Natural killer cell treated with Interleukin-12 subunit alpha and Interleukin-12 subunit beta and Interleukin-15 and Interleukin-18, amount 100 ng/mL, for 72 hours (primary cell): ENCODE results near the gene NPEPL1. TPM values are rescaled to one million over a fixed set of nuclear protein-coding genes. Genes with fewer than 3 reads are reported as not detected.

Source experiments
- ATAC-seq, 2 donors: fragments of 150-1000 bp; cut with Tn5 transposase in 1 of 2; sonication (Bioruptor Pico), chemical (Tn5 transposase) in 1 of 2; 2 replicates each; pipeline ENCODE4 v1.10.0; 2021
- DNase-seq: peaks from one replicate; pipeline ENCODE4 v3.0.0; 2022; ENCODE audit warnings: low spot score
- H3K27ac Mint-ChIP-seq, 2 donors: 1 replicate in 1 of 2; 2 replicates in 1 of 2; pipeline ENCODE4 v1.8.0; 2022; ENCODE audit warnings: mixed read lengths in 2 of 2, mild to moderate bottlenecking in 1 of 2, moderate library complexity in 1 of 2
- H3K27me3 Mint-ChIP-seq, 2 donors: 1 replicate in 1 of 2; 2 replicates in 1 of 2; pipeline ENCODE4 v1.8.0; 2022; ENCODE audit warnings: mixed read lengths in 2 of 2
- H3K36me3 Mint-ChIP-seq: one replicate; pipeline ENCODE4 v1.8.0; 2022; ENCODE audit warnings: mixed read lengths
- H3K4me1 Mint-ChIP-seq, 2 donors: 1 replicate in 1 of 2; 2 replicates in 1 of 2; pipeline ENCODE4 v1.8.0; 2022; ENCODE audit warnings: low read depth in 2 of 2, mixed read lengths in 2 of 2, mild to moderate bottlenecking in 1 of 2
- H3K4me3 Mint-ChIP-seq: one replicate; pipeline ENCODE4 v1.8.0; 2022; ENCODE audit warnings: mixed read lengths
- H3K9me3 Mint-ChIP-seq: 2 replicates; pipeline ENCODE4 v1.8.0; 2022; ENCODE audit warnings: mixed read lengths
- total RNA-seq, 2 donors: library from RNA; stranded (reverse); gene quantifications; one replicate each; pipeline ENCODE4 v1.2.3, GENCODE V29; 2022

Gene NPEPL1
- total RNA-seq, 2 donors from 2014 or later, result 23.6 to 30.4 TPM

- peak; percentile 65 to 75 for ATAC-seq
- peaks cover 21 to 35% of the 10 kb centered on the region in 2 donors for H3K4me1 Mint-ChIP-seq
- peak overlapping the region; percentile 97 to 98 for H3K27ac Mint-ChIP-seq
These were observed 40.5 kb upstream of the NPEPL1 start for GRCh38 chr20:58651946-58652605.

GRCh38 chr20:58652606-58653294, 39.9 kb upstream of the NPEPL1 start:
- H3K36me3 Mint-ChIP-seq, result peaks cover 14% of the 10 kb centered on the region
- no peaks in the 10 kb centered on the region for H3K9me3 Mint-ChIP-seq
- H3K4me1 Mint-ChIP-seq, result peaks cover 21 to 42% of the 10 kb centered on the region in 2 donors
- H3K27me3 Mint-ChIP-seq, result no peaks in the 10 kb centered on the region
- no peak for DNase-seq
- peak overlapping the region; percentile 97 to 98 for H3K27ac Mint-ChIP-seq
- peak overlapping the region; percentile 94 for H3K4me3 Mint-ChIP-seq
- peak in 1 of 2 donors; percentile 3 for ATAC-seq

More at GRCh38 chr20:58651946-58652605, 40.5 kb upstream of the NPEPL1 start:
- peak; percentile 73 for DNase-seq
- Mint-ChIP-seq H3K4me3 (peak overlapping the region; percentile 94), H3K36me3 (peaks cover 14% of the 10 kb centered on the region), H3K27me3 (no peaks in the 10 kb centered on the region), H3K9me3 (no peaks in the 10 kb centered on the region)

- Mint-ChIP-seq H3K4me1 (peaks cover 25 to 46% of the 10 kb centered on the region in 2 donors), H3K9me3 (no peaks in the 10 kb centered on the region), H3K36me3 (peaks cover 14% of the 10 kb centered on the region), H3K27ac (no peak overlapping the region), H3K27me3 (no peaks in the 10 kb centered on the region), H3K4me3 (no peak overlapping the region)
- no peak for DNase-seq
- no peak for ATAC-seq
These were observed 38.3 kb upstream of the NPEPL1 start for GRCh38 chr20:58654337-58654736.

- Mint-ChIP-seq H3K9me3 (no peaks in the 10 kb centered on the region), H3K27ac (no peak overlapping the region), H3K27me3 (no peaks in the 10 kb centered on the region), H3K4me3 (no peak overlapping the region), H3K4me1 (peaks cover 35 to 58% of the 10 kb centered on the region in 2 donors), H3K36me3 (peaks cover 14% of the 10 kb centered on the region)
- ATAC-seq, result no peak
- DNase-seq, result no peak
These were observed 37.1 kb upstream of the NPEPL1 start for GRCh38 chr20:58655328-58656107.

- DNase-seq, result no peak
- peak overlapping the region in 1 of 2 donors; percentile 92 for H3K27ac Mint-ChIP-seq
- peaks cover 46 to 68% of the 10 kb centered on the region in 2 donors for H3K4me1 Mint-ChIP-seq
- no peaks in the 10 kb centered on the region for H3K27me3 Mint-ChIP-seq
- no peaks in the 10 kb centered on the region for H3K9me3 Mint-ChIP-seq
- peaks cover 8% of the 10 kb centered on the region for H3K36me3 Mint-ChIP-seq
- no peak overlapping the region for H3K4me3 Mint-ChIP-seq
- ATAC-seq, result no peak
These were observed 35.8 kb upstream of the NPEPL1 start for GRCh38 chr20:58656831-58657230.

- no peak for DNase-seq
- peak overlapping the region in 1 of 2 donors; percentile 92 for H3K27ac Mint-ChIP-seq
These were observed 35.3 kb upstream of the NPEPL1 start for GRCh38 chr20:58657262-58657661.

GRCh38 chr20:58657986-58658385, 34.6 kb upstream of the NPEPL1 start:
- Mint-ChIP-seq H3K9me3 (no peaks in the 10 kb centered on the region), H3K27me3 (no peaks in the 10 kb centered on the region), H3K4me1 (peaks cover 45 to 60% of the 10 kb centered on the region in 2 donors), H3K27ac (peak overlapping the region; percentile 57 to 92), H3K4me3 (peak overlapping the region; percentile 33), H3K36me3 (peaks cover 3% of the 10 kb centered on the region)
- no peak for DNase-seq
- ATAC-seq, result no peak

More at GRCh38 chr20:58657262-58657661, 35.3 kb upstream of the NPEPL1 start:
- Mint-ChIP-seq H3K4me1 (peaks cover 48 to 67% of the 10 kb centered on the region in 2 donors), H3K36me3 (peaks cover 8% of the 10 kb centered on the region), H3K27me3 (no peaks in the 10 kb centered on the region), H3K9me3 (no peaks in the 10 kb centered on the region), H3K4me3 (no peak overlapping the region)
- ATAC-seq, result no peak

GRCh38 chr20:58658760-58659159, 33.8 kb upstream of the NPEPL1 start:
- no peaks in the 10 kb centered on the region for H3K36me3 Mint-ChIP-seq
- peak overlapping the region; percentile 1 for H3K4me3 Mint-ChIP-seq
- H3K27ac Mint-ChIP-seq, result peak overlapping the region; percentile 80 to 92
- H3K27me3 Mint-ChIP-seq, result no peaks in the 10 kb centered on the region
- peaks cover 44 to 55% of the 10 kb centered on the region in 2 donors for H3K4me1 Mint-ChIP-seq
- DNase-seq, result no peak
- H3K9me3 Mint-ChIP-seq, result no peaks in the 10 kb centered on the region
- ATAC-seq, result no peak

- DNase-seq, result no peak
- H3K4me3 Mint-ChIP-seq, result peak overlapping the region; percentile 65
- H3K36me3 Mint-ChIP-seq, result no peaks in the 10 kb centered on the region
- peak overlapping the region; percentile 80 to 92 for H3K27ac Mint-ChIP-seq
- H3K9me3 Mint-ChIP-seq, result no peaks in the 10 kb centered on the region
- H3K27me3 Mint-ChIP-seq, result no peaks in the 10 kb centered on the region
- H3K4me1 Mint-ChIP-seq, result peaks cover 44 to 55% of the 10 kb centered on the region in 2 donors
- no peak for ATAC-seq
These were observed 32.8 kb upstream of the NPEPL1 start for GRCh38 chr20:58659841-58660240.

- H3K27me3 Mint-ChIP-seq, result no peaks in the 10 kb centered on the region
- no peaks in the 10 kb centered on the region for H3K9me3 Mint-ChIP-seq
- ATAC-seq (no peak), DNase-seq (no peak)
- H3K36me3 Mint-ChIP-seq, result no peaks in the 10 kb centered on the region
- peak overlapping the region; percentile 80 to 92 for H3K27ac Mint-ChIP-seq
- peak overlapping the region; percentile 36 for H3K4me3 Mint-ChIP-seq
- peaks cover 44 to 59% of the 10 kb centered on the region in 2 donors for H3K4me1 Mint-ChIP-seq
These were observed 31.6 kb upstream of the NPEPL1 start for GRCh38 chr20:58660855-58661597.

GRCh38 chr20:58661598-58662473, 30.8 kb upstream of the NPEPL1 start:
- Mint-ChIP-seq H3K9me3 (no peaks in the 10 kb centered on the region), H3K4me3 (peak overlapping the region; percentile 36), H3K27ac (peak overlapping the region; percentile 80 to 92), H3K36me3 (peaks cover 2% of the 10 kb centered on the region), H3K27me3 (no peaks in the 10 kb centered on the region), H3K4me1 (peaks cover 36 to 51% of the 10 kb centered on the region in 2 donors)
- no peak for ATAC-seq
- DNase-seq, result no peak

GRCh38 chr20:58664331-58664730, 28.3 kb upstream of the NPEPL1 start:
- Mint-ChIP-seq H3K36me3 (peaks cover 10% of the 10 kb centered on the region), H3K27me3 (no peaks in the 10 kb centered on the region), H3K9me3 (no peaks in the 10 kb centered on the region), H3K27ac (no peak overlapping the region), H3K4me3 (no peak overlapping the region), H3K4me1 (peaks cover 30 to 32% of the 10 kb centered on the region in 2 donors)
- ATAC-seq, result no peak
- no peak for DNase-seq
